ENCODE data around the gene DHX58. TPM values are rescaled to one million over a fixed set of nuclear protein-coding genes. Genes with fewer than 3 reads are reported as not detected.
A peak's percentile ranks its signal among the peaks of the same experiment; 100 is the strongest.

The DHX58 gene
- 1.1 and 1.4 TPM in 2 replicates for total RNA-seq (2012; rRNA removed)
- polyA plus RNA-seq (2012; rRNA removed): 1.9 and 2.8 TPM in 2 replicates
- 1.9 and 2.5 TPM in 2 replicates for polyA plus RNA-seq (2012; cell fraction: cytosol; rRNA removed)
- polyA plus RNA-seq (2012; cell fraction: nucleus; rRNA removed; ENCODE audit: low replicate concordance): 14.8 and 19.4 TPM in 2 replicates
- percentile 35 among the genes with signal in this experiment for Bru-seq, nascent RNA
- percentile 40 among the genes with signal in this experiment for BruChase-seq, experiment 1, labeled RNA remaining after a 6-hour chase
- BruChase-seq, experiment 2, labeled RNA remaining after a 2-hour chase: percentile 35 among the genes with signal in this experiment
- long read RNA-seq, partial matches to known transcripts: 1 of 4 reads
- long read RNA-seq, other reads (novel, unspliced or antisense): 2 of 4 reads

DNA sequence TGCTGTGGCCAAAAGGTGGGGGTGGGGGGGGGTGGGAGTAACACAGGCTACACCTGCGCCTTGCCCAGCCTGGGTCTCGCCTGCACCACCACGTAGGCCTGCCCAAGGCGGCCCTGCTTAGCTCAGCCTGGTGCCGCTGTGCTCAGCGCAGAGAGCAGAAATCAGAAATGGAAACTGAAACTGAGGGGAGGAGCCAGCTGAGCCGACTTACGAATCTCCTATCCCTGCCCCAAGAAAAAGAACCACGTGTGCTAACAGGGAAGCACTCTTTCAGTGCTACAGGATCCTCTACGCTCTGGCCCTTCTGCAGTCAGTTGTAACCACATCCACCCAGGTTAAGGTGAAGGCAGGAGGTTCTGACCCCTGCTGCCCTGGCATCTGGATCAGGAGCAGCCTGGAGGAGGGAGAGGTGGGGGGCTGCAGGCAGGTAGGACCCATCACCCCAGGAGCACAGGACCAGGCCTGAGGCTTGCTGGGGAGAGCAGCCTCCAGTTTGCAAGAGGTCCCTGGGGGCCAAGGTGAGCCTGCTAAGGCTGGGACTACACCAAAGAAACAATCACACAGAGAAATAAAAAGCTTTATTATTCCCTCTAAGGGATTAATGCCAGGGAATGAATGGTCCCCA is at the start of gene DHX58:
Gene DHX58, minus strand, starts transcription at position 163 of the 625 bp plus-strand sequence. CDS start 822 bp downstream, outside the sequence.
- Histone ChIP-seq H3K9me1 (ENCODE audit: insufficient read depth, low read length) (0 out of 2 replicates have a peak, but pooled peaks cover 4% of the 10 kb centered on the region), H3K9ac (ENCODE audit: low read depth, low read length) (peak within 1 kb of the TSS; percentile 47), H2BK15ac (ENCODE audit: low read depth, low read length) (no peak within 1 kb of the TSS), H3K9me3 (ENCODE audit: control insufficient read depth, insufficient read depth, low read length) (no peaks in the 10 kb centered on the region), H2AK9ac (replicated peaks; ENCODE audit: low read depth, low read length, poor library complexity) (peak within 1 kb of the TSS; percentile 97), H3K4ac (ENCODE audit: low read depth, low read length) (peak within 1 kb of the TSS; percentile 93), H4K5ac (ENCODE audit: low read depth, low read length) (peak within 1 kb of the TSS; percentile 81), H4K20me1 (ENCODE audit: insufficient read depth, low read length) (no peaks in the 10 kb centered on the region; the same call in 1 of the 2 replicates), H3K23ac (ENCODE audit: low read depth, low read length) (peak within 1 kb of the TSS; percentile 52; the same call in 1 of the 2 replicates), H2AK5ac (ENCODE audit: low read depth, low read length) (peak within 1 kb of the TSS; percentile 82), H3K56ac (ENCODE audit: extremely low read depth, insufficient read depth, low read length) (no peak within 1 kb of the TSS), H3K4me1 (ENCODE audit: control insufficient read depth, insufficient read depth, low read length) (peaks cover 4% of the 10 kb centered on the region; the same call in 1 of the 2 replicates), H3K14ac (replicated peaks; ENCODE audit: low read depth, low read length) (peak within 1 kb of the TSS; percentile 87), H3K79me1 (ENCODE audit: low read depth in 1 of 2, low read length in 2 of 2) (no peaks in the 10 kb centered on the region), H2BK5ac (ENCODE audit: low read depth, low read length, poor library complexity, severe bottlenecking) (peak within 1 kb of the TSS; percentile 36), H3K18ac (ENCODE audit: low read depth, low read length) (peak within 1 kb of the TSS; percentile 52; the same call in 1 of the 2 replicates), H4K8ac (ENCODE audit: low read depth in 2 of 2, low read length in 2 of 2) (peak within 1 kb of the TSS; percentile 83 to 97), H2AFZ (replicated peaks; ENCODE audit: low read length, poor library complexity) (peak within 1 kb of the TSS; percentile 90), H3K4me2 (ENCODE audit: low read depth, low read length) (peak within 1 kb of the TSS; percentile 68), H3K27me3 (ENCODE audit: control insufficient read depth, insufficient read depth, low read length) (no peaks in the 10 kb centered on the region), H3K36me3 (ENCODE audit: control insufficient read depth, insufficient read depth, low read length) (peaks cover 16% of the 10 kb centered on the region; the same call in 1 of the 2 replicates), H2BK20ac (ENCODE audit: low read depth, low read length) (peak within 1 kb of the TSS; percentile 26; the same call in 1 of the 2 replicates), H3K4me3 (ENCODE audit: insufficient read depth, low read depth, low read length) (peak within 1 kb of the TSS; percentile 37), H3K27ac (ENCODE audit: insufficient read depth, low read length) (peak within 1 kb of the TSS; percentile 53), H4K91ac (ENCODE audit: insufficient read depth, low read depth, low read length) (peak within 1 kb of the TSS; percentile 88), H2BK120ac (ENCODE audit: low read depth, low read length) (peak within 1 kb of the TSS; percentile 65)
- no peak for TF ChIP-seq NFE2L2 (IDR thresholded peaks at IDR 0.05; ENCODE audit: low read depth, low read length)
- TF ChIP-seq, protein P1, sequence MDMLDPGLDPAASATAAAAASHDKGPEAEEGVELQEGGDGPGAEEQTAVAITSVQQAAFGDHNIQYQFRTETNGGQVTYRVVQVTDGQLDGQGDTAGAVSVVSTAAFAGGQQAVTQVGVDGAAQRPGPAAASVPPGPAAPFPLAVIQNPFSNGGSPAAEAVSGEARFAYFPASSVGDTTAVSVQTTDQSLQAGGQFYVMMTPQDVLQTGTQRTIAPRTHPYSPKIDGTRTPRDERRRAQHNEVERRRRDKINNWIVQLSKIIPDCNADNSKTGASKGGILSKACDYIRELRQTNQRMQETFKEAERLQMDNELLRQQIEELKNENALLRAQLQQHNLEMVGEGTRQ (IDR thresholded peaks at IDR 0.05; ENCODE audit: low read depth, low read length): peak; percentile 89
- peak; percentile 76; the same call in 1 of the 2 replicates for TF ChIP-seq MXI1 (IDR thresholded peaks at IDR 0.05; ENCODE audit: borderline replicate concordance, low read depth, low read length)
- 26% methylated on average over 5 of the region's 10 CpGs; no CpG with 5 or more reads in 1 of the 2 experiments for WGBS, 2 experiments (ENCODE audit: extremely low coverage in 2 of 2, insufficient read length in 1 of 2)
- in situ Hi-C loops (cut with MboI; ENCODE audit: low sequenced_read_pairs) (loop anchor here (5.0 kb wide), 2 partner anchors 85 to 145 kb away; partner anchors contain the start of gene CNP), intact Hi-C loops (cut with micrococcal nuclease) (no loop called here), dilution Hi-C loops (cut with HindIII; ENCODE audit: low sequenced_read_pairs, unreplicated experiment) (no loop called here)
- ChIA-PET CTCF (interaction anchor here (1.3 kb wide), 1 partner anchor 87 kb away, joined by 3 read pairs; no protein-coding TSS in a partner anchor), POLR2A (ENCODE audit: unreplicated experiment) (no interaction called here)
- DNase-seq (peak; percentile 80), ATAC-seq (ENCODE audit: low read depth) (peak; percentile 83)
- no TSS peak for BruUV-seq (replicated peaks)
